ENCODE data around the gene RNF26.
A peak's percentile ranks its signal among the peaks of the same experiment; 100 is the strongest.
"Not testable (repeated sequence)": the region's sequence is repeated elsewhere in the genome, so short reads cannot be mapped to it uniquely, and the experiment has no call there.

RNF26 gene

DNA sequence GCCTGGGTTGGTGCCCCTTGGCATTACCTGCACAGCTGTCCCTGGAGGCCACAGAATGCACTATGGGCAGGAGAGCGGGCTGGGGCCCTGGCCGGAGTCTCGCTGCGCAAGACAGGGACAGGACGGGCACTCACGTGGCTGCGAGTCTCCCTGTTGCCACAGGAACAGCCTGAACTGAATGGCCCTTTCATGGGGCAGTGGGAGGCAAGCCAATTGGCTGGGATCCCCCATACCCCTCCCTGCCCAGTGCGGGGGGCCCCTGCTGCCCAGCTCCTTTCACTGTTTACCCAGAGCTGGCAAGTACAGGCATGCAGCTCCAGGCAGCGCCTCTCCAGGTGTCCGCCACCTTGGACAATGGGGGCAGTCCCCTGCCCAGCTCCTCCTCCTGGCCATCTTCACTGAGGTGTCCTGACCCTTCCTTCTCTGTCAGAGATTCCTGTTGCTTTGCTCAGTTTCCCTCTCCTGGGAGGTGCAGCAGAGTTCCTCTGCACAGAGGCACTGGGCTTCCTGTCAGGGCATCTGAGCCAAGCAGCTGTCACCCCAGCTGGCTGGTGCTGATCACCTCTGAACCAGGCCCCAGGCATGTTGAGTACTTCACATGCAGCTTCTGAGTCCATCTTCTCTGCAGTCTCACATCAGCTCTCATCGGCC is 42.0 kb downstream of the RNF26 start:
- H3K9me3 ChIP-seq (ENCODE audit: low read length): no peaks in the 10 kb centered on the region
- H3K4me1 ChIP-seq (ENCODE audit: insufficient read depth, low read length): peaks cover 46% of the 10 kb centered on the region
- H3K4me3 ChIP-seq (ENCODE audit: low read length): peak overlapping the region; percentile 26
- H3K36me3 ChIP-seq (ENCODE audit: insufficient read depth, low read length): no peaks in the 10 kb centered on the region
- H3K27me3 ChIP-seq (ENCODE audit: insufficient read depth, low read length): peaks cover 16% of the 10 kb centered on the region
- H2AFZ ChIP-seq (ENCODE audit: low read depth, low read length): no peak overlapping the region

DNA sequence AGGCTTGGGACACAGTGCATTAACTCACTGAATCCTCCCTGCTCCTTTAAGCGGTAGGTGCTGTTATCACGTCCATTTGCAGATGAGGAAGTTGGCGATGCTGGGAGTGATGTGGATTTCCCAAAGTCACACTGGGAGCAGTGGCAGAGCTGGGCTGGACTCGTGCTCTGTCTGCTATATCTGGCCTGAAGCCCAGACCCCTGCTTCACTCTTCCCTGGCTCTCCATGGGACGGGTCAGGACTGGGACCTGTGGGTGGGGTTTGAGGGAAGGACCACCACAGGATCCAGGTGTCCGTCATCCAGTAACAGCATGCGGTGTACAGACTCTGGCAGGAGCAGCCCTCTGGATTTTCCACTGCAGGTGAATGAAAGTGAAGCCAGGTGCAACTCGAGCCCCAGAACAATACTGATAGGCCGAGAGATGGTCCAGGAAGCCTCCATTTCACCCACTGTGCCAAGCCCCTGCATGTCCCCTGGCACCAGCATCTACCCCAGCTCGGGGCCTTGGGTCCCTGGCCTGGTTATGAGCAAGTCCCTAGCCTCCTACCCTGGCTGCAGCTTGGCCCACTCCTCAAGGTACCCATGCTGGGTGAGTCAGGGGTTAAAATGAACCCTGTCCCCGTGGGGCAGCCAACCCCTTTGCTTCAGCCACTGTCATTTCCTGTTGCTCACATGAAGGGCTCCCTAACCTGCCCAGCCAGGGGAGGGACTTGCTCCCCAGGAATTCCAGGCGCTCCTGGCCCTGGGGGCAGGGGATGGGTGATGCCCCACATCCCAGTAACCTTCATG is 43.0 kb downstream of the RNF26 start:
- Histone ChIP-seq H3K36me3 (ENCODE audit: insufficient read depth, low read length) (no peaks in the 10 kb centered on the region), H3K9me3 (ENCODE audit: low read length) (no peaks in the 10 kb centered on the region), H3K4me1 (ENCODE audit: insufficient read depth, low read length) (peaks cover 52% of the 10 kb centered on the region), H3K27me3 (ENCODE audit: insufficient read depth, low read length) (peaks cover 16% of the 10 kb centered on the region), H3K4me3 (ENCODE audit: low read length) (no peak overlapping the region), H2AFZ (ENCODE audit: low read depth, low read length) (no peak overlapping the region)

DNA sequence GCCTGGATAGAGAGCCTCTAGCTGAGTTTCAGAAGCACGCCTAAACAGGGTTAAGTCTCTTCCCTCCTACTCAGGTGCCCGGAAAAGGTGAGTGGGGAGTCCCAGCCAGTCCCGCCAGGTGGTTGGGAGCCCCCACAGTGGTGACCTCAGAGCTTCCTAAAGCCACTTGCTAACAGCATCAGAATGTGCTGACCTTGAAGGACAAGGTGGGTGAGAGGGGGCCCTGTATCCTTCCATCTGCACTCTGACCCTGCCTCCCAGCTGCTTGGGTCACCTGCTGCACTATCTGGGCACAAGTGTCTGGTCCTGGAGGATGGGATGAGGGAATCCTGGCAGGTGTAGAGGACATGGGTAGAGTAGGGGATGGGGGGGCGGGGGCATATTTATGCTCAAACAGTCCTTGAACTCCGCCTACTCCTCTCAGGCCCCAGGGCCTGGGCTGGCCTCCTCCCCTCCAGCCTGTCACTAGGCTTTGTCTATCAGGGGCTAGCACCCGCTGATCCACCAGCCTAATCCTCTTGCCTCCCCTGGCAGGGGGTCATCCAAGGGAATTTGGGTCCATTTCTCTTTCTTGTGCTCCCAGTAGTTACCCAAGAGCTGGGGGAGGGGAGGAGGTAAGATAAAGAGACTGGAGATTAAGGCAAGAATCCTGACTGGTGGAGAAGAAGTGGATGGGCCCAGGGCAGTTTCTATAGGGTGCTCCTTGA is 43.8 kb downstream of the RNF26 start:
- H3K27me3 ChIP-seq (ENCODE audit: insufficient read depth, low read length): peaks cover 16% of the 10 kb centered on the region
- no peaks in the 10 kb centered on the region for H3K36me3 ChIP-seq (ENCODE audit: insufficient read depth, low read length)
- H3K4me3 ChIP-seq (ENCODE audit: low read length): no peak overlapping the region
- no peaks in the 10 kb centered on the region for H3K9me3 ChIP-seq (ENCODE audit: low read length)
- H3K4me1 ChIP-seq (ENCODE audit: insufficient read depth, low read length): peaks cover 52% of the 10 kb centered on the region
- H2AFZ ChIP-seq (ENCODE audit: low read depth, low read length): no peak overlapping the region

DNA sequence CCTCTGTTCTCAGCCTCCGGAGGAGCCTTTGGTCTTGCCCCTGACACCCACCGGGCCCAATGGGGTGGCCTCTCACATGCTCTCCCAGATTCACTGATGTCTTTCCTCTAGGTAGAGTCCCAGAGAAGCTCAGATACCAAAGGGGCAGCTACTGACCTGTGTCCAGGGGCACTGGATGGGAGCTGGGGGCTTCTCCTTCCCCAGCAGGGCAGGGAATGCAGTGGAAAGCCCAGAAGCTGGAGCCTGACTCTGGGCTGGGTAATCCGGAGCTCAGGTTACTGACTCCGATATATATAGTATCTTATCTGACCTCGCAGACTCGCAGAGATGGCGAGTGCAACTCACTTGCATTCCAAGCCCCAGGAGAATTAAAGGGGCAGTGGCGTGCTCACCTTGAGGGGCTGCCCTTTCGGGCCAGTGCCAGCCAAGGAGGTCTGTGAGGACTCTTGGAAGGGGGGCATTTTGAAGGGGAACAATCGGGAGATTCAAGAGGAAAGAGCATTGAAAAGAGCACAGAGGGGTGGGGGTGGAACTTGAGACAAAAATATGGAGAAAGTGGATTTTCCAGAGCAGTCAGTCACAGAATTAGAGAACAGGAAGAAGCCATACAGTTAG is 44.6 kb downstream of the RNF26 start:
- Histone ChIP-seq H3K9me3 (ENCODE audit: low read length) (no peaks in the 10 kb centered on the region), H3K36me3 (ENCODE audit: insufficient read depth, low read length) (no peaks in the 10 kb centered on the region), H2AFZ (ENCODE audit: low read depth, low read length) (no peak overlapping the region), H3K27me3 (ENCODE audit: insufficient read depth, low read length) (peaks cover 20% of the 10 kb centered on the region), H3K4me1 (ENCODE audit: insufficient read depth, low read length) (peaks cover 52% of the 10 kb centered on the region), H3K4me3 (ENCODE audit: low read length) (no peak overlapping the region)

DNA sequence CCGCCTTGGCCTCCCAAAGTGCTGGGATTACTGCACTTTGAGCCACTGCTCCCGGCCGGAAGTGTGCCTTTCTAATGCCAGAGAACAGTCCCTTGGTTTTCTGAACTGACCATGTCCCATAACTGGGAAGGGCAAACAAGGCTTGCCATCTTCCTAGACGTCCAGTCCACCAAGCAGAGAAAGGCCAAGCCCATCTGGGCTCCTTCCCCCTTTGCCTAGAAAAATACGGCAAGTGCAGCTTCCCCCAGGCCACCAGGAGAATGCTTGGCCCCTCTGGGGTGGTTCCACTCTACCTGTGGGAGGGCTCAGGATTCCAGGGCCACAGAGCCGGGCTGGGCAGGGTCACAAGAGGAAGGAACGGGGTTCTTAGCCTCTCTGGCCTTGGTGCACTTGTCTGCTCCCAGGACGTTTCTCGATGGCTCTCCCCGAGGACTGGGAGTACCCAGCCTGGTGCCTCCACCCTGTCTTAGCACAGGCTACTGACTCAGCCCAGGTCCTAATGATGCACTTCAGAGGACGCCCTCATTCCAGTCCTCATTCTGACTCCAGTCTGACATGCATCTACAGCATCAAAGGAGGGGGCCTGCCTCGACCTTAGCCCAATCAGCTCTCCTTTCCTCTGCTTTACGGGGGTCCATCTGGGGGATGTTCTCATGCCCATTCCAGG is 46.0 kb downstream of the RNF26 start:
- peaks cover 41% of the 10 kb centered on the region for H3K4me1 ChIP-seq (ENCODE audit: insufficient read depth, low read length)
- no peaks in the 10 kb centered on the region for H3K9me3 ChIP-seq (ENCODE audit: low read length)
- no peak overlapping the region for H2AFZ ChIP-seq (ENCODE audit: low read depth, low read length)
- peaks cover 20% of the 10 kb centered on the region for H3K27me3 ChIP-seq (ENCODE audit: insufficient read depth, low read length)
- H3K4me3 ChIP-seq (ENCODE audit: low read length): peak overlapping the region; percentile 52
- no peaks in the 10 kb centered on the region for H3K36me3 ChIP-seq (ENCODE audit: insufficient read depth, low read length)

DNA sequence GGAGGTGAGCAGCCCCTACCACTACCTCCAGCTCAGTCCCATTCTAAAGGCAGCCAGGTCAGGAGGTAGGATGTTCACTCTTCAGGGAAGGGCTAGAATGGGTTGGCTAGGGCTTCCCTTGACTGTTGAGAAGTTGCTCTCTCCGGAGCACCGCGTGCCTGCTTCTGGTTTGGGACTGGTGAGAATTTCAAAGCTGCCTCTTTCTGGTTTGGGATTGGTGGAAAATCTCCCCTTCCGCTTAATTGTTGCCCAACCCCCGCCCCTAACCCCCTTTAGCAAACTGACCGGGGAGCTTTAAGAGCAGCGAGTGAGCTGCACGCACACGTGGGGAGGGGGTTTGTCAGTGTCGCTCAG is 46.5 kb downstream of the RNF26 start:
- H3K9me3 ChIP-seq (ENCODE audit: low read length): no peaks in the 10 kb centered on the region
- H3K4me1 ChIP-seq (ENCODE audit: insufficient read depth, low read length): peaks cover 36% of the 10 kb centered on the region
- H3K27me3 ChIP-seq (ENCODE audit: insufficient read depth, low read length): peaks cover 20% of the 10 kb centered on the region
- no peaks in the 10 kb centered on the region for H3K36me3 ChIP-seq (ENCODE audit: insufficient read depth, low read length)
- H2AFZ ChIP-seq (ENCODE audit: low read depth, low read length): peak overlapping the region; percentile 56
- H3K4me3 ChIP-seq (ENCODE audit: low read length): peak overlapping the region; percentile 52

DNA sequence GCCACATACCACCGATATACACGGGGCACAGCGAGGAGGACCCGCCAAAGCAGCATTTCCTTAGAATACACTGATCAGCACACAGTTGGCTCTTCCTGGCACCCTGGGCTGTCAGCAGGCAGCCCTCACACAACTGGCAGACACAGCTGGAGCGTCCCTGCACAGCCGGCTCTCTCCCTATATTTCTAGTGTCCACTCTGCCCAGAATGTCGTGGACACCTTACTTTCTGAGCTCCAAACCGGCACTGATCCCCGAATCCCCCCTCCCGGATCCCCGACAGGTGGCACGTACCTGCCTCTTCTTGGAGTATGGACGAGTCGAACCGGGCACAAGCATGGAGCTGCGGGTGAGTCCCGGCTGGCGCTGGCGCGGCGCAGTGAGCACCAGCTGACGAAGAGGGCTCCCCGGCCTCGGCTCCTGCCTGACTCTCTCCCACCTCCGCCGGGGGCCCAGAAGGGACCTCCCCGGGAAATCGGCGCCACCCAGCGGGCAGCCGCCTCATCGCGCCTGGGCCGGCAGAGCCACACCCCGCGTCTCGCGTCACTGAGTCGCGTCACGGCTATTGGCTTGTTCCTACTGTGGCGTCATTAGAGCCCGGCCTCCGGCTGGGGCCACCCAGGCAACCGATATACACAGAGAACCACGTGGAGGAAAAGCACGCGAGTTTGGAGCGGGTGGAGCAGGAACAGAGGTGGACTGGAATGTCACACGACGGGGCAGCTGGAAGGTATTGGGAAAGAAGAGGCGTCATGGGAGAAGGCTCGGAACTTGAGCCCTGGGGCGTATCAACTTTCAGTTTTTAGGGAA is 47.1 kb downstream of the RNF26 start, which contains the start of gene USP2:
Gene USP2, minus strand, starts transcription at position 510 of the 808 bp plus-strand sequence. CDS start 8,210 bp downstream, outside the sequence.
- Histone ChIP-seq H3K27me3 (ENCODE audit: insufficient read depth, low read length) (peaks cover 20% of the 10 kb centered on the region), H3K36me3 (ENCODE audit: insufficient read depth, low read length) (no peaks in the 10 kb centered on the region), H3K9me3 (ENCODE audit: low read length) (no peaks in the 10 kb centered on the region), H3K4me1 (ENCODE audit: insufficient read depth, low read length) (peaks cover 30% of the 10 kb centered on the region), H2AFZ (ENCODE audit: low read depth, low read length) (peak within 1 kb of the TSS; percentile 63), H3K4me3 (ENCODE audit: low read length) (peak within 1 kb of the TSS; percentile 52)

DNA sequence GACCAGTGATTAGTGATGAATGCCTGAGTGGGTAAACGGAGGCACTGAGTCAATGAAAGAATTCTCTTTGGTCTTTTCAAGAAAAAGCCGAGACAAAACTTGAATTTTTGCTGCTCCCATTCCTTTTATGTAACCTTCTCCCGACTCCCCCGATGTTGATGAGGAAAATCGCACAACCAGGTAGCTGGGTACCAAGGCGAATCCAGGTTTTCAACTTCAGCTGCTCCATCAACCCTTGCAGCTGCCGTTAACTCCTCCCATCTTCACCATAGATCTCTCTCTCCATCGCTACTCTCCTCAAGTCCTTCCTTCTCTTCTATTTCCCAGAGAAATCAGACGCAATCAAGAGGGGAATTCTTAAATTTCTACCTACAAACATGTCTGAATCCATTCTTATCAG is 47.8 kb downstream of the RNF26 start:
- Histone ChIP-seq H2AFZ (ENCODE audit: low read depth, low read length) (peak overlapping the region; percentile 63), H3K4me3 (ENCODE audit: low read length) (peak overlapping the region; percentile 52)

DNA sequence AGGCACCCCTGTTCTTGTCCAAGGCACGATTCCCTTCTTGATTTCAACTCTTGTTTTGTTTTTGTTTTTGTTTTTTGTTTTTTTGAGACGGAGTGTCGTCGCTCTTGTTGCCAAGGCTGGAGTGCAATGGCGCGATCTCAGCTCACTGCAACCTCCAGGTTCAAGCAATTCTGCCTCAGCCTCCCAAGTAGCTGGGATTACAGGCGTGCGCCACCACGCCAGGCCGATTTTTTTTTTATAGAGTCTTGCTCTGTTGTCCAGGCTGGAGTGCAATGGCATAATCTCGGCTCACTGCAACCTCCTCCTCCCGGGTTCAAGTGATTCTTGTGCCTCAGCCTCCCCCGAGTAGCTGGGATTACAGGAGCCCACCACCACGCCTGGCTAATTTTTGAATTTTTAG is 48.2 kb downstream of the RNF26 start:
- peaks cover 17% of the 10 kb centered on the region for H3K27me3 ChIP-seq (ENCODE audit: insufficient read depth, low read length)
- not testable (repeated sequence) for H3K36me3 ChIP-seq (ENCODE audit: insufficient read depth, low read length); H2AFZ ChIP-seq (ENCODE audit: low read depth, low read length); H3K4me3 ChIP-seq (ENCODE audit: low read length); H3K9me3 ChIP-seq (ENCODE audit: low read length)
- peaks cover 21% of the 10 kb centered on the region for H3K4me1 ChIP-seq (ENCODE audit: insufficient read depth, low read length)

More for the DNA sequence above, 47.8 kb downstream of the RNF26 start:
- no peaks in the 10 kb centered on the region for H3K9me3 ChIP-seq (ENCODE audit: low read length)
- H3K4me1 ChIP-seq (ENCODE audit: insufficient read depth, low read length): peaks cover 24% of the 10 kb centered on the region
- H3K36me3 ChIP-seq (ENCODE audit: insufficient read depth, low read length): no peaks in the 10 kb centered on the region
- H3K27me3 ChIP-seq (ENCODE audit: insufficient read depth, low read length): peaks cover 20% of the 10 kb centered on the region

DNA sequence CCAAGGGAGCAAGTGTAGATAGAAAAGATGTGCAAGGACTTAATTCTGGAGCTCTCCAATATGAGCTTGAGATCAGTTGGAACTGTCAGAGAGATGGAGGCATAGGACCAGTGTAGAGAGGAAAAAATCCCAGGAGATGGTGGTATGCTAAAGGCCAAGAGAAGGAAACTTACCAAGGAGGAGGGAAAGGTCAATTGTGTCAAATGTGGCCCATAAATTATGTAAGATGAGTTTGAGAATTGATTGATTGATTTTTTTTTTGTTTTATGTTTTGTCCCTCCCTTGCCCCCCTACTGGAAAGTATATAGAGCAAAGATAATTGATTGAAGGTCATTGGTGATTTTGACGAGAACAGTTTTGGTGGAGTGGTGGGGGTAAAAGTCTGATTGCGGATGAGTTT is 50.0 kb downstream of the RNF26 start:
- Histone ChIP-seq H3K27me3 (ENCODE audit: insufficient read depth, low read length) (peaks cover 12% of the 10 kb centered on the region), H2AFZ (ENCODE audit: low read depth, low read length) (no peak overlapping the region), H3K36me3 (ENCODE audit: insufficient read depth, low read length) (no peaks in the 10 kb centered on the region)

More for the DNA sequence above, 50.0 kb downstream of the RNF26 start:
- Histone ChIP-seq H3K4me1 (ENCODE audit: insufficient read depth, low read length) (peaks cover 15% of the 10 kb centered on the region), H3K9me3 (ENCODE audit: low read length) (no peaks in the 10 kb centered on the region), H3K4me3 (ENCODE audit: low read length) (no peak overlapping the region)

Measured in neuron (in vitro differentiated cells).